Epidermal melanocyte (primary cell): ENCODE results near the gene TCF19.

Experiments used
- DNase-seq: peaks from one replicate; pipeline ENCODE4 v3.0.0; 2011; ENCODE audit warnings: low spot score; ENCODE audit not compliant: insufficient read length

TCF19 gene, protein sequence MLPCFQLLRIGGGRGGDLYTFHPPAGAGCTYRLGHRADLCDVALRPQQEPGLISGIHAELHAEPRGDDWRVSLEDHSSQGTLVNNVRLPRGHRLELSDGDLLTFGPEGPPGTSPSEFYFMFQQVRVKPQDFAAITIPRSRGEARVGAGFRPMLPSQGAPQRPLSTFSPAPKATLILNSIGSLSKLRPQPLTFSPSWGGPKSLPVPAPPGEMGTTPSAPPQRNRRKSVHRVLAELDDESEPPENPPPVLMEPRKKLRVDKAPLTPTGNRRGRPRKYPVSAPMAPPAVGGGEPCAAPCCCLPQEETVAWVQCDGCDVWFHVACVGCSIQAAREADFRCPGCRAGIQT

DNA sequence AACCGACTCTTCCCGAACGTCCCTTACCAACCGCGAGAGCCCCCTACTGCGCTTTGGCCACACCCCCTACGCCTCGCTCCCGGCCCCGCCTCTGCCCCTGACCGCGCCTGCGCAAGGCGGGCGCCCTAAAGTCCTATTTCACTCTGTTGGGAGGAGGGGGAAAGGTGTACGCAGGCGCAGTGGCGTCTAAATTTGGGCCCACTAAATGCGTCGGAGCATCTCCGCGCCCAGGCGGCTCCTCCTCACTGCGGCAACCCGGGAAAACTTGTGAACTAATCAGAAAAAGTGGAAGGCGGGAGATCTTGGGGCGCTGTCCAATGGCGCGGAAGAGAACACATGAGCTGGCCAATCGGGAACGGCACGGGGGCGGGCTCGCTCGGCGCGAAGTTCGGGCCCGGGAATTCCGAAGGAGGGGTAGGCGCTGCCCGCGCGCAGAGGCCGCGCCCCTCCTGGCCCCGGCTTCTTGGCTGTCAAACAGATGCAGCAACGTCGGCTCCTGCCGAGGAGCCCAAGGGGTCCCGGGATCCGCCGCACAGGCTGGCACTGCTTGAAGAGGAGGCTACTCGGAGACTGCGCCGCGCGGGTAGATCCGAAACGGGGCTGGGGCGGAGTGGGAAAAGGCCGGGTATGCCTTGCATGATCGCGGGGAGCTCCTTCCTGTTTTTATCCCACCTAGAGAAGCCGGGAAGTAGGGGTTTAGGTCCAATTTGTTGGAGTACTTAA lies at the start of gene TCF19:
TCF19 (plus strand) TSS at position 450 of the 723 bp plus-strand sequence. CDS start 881 bp downstream, outside the sequence.
- DNase-seq: peak; percentile 99

DNA sequence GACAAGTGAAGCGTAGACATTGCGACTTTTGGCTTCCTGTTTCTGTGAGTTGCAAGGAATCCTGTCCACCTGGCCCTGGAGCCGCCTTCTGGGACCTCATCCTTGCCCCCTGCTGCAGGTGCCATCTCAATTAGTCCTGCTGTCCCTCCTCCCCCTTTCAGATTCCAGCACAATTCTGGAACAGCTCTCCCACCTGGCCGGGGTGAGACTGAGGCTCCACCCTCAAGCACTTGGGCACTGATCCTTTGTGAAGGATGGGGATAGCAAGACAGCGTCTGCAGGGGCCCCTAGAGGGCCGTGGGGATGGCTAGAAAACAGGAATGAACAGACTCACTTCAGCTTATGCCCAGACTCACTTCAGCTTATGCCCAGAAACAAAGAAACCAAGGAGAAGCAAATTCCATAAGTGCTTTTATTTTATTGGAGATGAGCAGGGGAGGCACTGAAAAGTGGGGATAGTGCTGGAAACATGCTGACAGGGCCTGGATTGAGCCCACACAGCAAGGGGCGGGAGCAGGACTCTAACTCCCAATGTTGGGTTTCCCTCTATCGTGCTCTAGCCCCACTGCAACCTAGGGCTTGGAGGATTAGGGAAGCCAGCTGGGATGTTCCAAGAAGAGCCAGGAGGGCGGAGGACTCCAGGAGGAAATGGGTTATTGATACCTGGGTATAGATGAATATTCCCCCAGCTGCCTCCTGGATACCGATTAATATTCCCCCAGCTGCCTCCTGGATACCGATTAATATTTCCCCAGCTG lies 47.4 kb upstream of the TCF19 start:
- no peak for DNase-seq

DNA sequence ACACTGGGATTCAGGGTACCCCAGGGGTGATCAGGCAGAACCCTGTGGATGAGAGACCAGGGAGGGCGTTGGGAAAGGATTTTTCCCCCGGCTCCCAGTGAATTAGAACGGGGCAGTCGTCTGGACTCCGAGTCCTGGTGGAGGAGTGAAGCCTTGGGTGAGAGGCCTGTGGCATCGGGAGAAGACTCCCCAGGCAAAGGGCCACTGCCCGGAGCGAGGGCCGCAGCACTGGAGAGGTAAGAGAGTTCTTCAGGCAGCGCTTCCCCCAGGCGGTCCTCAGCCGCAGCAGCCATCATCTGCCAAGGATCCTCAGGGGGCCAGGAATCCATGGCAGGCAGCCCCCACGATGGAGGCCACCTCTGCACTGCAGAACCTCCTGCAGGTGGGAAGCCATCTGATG lies 46.7 kb upstream of the TCF19 start:
- no peak for DNase-seq

DNA sequence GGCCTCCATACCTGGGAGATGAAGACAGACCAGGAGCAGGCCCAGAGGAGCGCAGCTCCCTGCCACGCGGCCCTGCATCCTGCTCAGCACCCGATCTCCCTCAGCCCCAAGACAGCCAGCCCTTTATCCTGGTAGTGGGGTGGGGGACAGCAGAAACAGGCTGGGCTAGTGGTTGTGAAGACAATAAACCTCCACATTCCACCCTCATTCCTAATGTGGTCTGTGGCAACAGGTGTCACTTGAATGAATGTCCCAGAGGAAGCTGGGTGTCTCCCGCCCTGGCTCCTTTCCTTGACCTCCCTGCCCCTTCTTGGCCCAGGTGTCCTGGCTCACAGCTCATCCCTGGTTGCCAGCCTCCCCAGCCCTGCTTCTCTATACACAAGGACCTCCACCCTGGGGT lies 45.9 kb upstream of the TCF19 start, which contains the start of gene C6orf15:
C6orf15 (minus strand) TSS at position 98 of the 400 bp plus-strand sequence; CDS start at position 78, 20 bp downstream.
- DNase-seq: no peak

DNA sequence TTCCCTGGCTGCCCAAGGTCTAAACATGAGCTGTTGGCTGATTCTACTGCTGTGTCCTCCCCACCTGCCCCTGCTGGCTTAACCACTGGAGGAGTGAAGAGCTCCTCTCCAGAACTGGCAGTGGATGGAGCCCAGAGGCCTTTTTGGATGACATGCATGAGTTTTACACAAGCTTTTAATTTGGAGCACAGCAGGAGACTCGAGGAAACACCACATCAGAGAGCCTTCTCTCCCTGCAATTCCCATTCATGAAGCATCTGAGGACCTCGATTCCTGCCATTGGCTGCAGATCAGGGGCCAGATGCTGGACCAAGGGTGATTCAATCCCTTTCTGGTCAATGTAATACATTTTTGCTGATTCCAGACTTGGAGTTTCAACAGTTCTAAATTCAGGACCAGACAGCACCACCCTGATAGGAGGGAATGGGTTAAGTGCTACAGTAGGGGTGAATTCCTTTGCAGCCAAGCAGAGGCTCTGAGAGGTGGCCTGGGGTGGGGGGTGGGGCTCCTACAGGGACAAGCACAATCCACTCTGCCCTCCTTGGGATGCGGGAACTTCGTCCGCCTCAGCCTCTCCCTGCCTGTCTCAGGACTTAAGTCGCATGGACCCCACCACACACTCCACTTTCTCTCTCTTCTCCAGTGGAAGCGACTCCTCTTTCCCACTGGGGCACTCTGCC lies 44.4 kb upstream of the TCF19 start:
- peak; percentile 36 for DNase-seq

DNA sequence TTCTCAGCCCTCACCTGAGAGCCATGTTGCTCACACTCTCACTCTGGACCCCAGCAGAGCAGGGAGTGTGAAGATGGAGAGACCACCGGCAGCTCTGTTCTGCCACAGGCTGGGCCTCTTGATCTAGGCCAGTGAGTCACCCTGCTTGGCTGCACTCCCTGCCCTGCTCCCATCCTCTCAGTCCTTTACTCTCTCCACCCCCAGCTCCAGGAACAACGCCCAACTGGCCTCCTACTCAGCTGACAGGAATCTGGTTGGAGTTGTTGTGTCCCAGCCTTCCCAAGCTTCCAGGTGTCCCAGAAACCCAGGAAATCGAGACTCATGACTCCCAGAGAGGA lies 43.9 kb upstream of the TCF19 start, which contains the start of gene PSORS1C1:
PSORS1C1 (plus strand) TSS at position 260 of the 338 bp plus-strand sequence. CDS start 14,833 bp downstream, outside the sequence.
- peak; percentile 59 for DNase-seq

DNA sequence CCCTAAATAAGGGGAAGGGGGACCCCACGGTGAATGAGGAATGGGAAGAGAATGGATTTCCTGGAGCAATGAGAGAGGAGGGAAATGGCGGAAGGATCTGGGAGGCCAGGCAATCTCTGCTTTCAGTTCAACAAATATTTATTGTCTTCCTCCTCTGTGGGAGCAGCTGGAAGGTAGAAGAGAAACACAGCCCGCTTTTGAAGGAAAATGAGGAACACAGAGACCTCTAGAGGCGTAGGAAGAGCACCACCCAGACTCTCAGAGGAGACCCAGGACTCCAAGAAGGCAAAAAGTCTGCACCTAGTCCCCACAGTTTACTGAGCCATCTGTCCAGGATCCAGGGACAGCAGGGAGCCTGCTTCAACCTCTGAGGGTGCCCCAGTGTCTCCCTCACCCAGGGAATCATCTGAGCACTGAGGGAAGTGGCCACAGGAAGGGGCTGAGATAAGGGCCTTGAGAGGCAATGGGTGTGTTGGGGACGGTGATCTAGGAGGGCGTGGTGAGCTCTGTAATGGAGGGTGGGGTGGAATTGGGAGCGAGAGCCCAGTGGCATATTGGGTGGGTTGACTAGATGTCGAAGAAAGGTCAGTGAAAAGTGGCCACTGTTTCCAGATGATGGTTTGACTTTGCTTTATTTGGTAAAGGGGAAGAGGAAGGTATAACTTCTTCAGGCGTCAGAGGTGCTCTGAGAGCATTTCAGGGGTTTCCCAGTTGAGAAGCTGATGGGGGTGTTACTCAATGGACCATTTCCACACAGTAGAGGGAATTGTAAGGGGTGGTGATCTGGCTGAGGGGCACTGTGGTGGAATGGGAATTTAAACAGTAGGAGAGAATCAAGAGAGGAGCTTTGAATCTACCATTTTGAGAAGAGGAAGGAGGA lies 43.2 kb upstream of the TCF19 start:
- no peak for DNase-seq

DNA sequence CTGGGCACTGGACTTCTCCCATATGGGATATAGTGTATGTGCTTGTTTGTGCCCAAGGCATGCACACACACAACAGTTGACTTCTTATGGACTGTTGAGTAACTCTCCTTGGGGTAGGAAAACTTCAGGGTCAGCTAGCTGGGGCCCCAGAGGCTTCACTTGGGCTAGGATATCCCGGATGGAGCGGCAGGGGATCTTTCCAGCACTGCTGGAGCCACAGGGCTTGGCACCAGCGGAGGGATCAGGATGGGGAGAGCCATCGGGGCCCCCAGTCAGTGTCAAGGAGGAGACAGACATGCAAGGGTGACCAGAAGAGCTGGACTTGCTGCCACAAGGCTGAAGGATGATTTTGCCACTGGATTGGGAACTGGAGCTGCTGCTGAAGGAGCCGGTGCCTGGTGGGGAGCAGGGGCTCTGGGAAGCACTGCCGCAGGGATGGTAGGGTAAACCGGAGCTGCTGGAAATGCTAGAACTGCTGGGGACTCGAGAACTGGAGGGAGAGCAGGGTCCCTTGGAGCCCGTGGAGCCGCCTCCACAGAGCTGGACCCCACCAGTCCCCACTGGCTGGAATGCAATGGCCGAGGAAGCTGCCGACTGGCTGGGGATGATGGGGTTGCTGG lies 42.3 kb upstream of the TCF19 start:
- DNase-seq: no peak

DNA sequence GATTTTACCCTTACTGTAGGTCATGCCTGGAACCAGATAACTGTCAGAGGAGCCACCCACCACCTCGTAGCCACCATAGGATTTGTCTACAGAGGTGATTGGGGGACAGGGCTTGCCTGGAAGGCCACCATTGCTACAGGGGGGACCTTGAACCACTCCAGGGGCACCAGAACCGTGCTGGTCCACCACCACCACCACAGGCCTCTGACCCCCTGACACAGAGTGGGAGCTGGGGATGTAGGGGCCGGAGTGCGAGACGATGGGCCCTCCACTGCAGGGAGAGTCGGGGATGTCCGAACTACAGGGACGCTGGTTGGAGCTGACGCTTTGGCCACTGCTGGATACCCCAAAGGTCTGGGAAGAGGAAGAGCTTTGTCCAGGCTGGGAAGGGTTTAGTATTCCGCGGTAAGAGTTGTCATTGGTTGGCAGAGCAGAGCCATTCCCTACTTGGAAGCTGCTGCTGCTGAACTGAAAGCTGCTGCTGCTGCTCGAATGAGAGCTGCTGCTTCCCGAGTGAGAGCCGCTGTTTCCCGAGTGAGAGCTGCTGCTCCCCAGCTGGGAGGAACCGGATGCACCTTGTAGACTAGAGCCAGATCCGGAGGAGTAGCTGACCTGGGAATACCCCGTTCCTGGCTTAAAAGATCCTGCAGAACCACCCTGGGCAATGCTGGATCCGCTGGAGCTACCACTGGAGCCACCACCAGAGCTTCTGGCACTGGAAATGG lies 41.6 kb upstream of the TCF19 start:
- no peak for DNase-seq

DNA sequence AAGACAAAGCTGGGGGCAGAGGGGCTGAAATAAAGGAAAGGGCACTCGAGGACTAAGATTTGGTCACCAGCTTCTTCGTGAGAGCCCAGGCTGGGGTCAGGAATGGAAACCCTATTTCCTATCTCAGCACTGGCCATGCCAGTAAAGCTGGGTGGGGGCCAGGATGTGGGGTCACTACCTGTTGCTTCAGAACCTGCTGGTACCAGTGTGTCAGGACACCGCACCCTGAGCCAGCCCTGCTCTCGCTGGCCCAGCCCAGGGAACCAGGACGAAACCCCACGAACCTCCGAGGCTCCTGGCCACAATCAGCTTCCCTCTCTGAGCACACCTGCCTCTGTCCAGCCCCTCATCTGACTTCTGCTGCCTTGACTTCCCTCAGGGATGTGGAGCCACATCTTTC lies 40.2 kb upstream of the TCF19 start:
- DNase-seq: no peak

DNA sequence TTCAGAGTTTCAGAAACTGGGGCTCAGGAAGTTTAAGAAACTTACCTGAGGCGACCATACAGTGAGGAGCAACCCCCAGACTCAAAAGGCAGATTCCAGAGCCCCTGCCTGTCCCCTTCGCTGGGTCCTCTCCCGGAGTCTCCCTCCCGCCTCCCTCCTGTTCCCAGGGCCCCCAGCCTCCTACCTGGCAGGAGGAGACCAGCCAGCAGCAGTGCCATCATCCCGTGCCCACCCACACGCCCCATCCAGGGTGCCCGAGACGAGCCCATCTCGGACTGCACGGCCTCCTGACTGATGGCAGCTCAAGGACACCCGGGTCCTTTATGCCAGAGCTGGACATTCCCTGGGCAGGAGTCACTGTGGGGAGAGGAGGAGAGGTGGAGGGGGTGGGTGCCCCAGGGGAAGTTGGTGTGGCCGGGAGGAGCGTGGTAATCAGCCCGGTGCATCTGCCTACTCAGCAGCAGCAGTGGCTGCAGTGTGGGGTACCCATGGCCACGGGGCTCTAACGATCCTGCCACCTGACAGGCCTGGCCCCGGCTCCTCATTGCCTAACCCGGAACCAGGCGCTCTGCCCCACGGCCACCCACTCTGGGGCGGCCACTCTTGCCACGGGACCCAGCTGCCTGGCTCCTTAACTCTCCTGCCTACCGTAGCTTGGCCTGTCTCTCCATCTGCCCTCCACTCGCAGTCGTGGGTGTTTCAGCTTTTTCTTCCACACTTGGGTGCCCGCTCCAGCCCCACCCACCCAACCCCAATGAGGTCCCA lies 38.1 kb upstream of the TCF19 start, which contains the start of gene CDSN:
CDSN (minus strand) TSS at position 296 of the 765 bp plus-strand sequence; CDS start at position 269, 27 bp downstream.
- no peak for DNase-seq

DNA sequence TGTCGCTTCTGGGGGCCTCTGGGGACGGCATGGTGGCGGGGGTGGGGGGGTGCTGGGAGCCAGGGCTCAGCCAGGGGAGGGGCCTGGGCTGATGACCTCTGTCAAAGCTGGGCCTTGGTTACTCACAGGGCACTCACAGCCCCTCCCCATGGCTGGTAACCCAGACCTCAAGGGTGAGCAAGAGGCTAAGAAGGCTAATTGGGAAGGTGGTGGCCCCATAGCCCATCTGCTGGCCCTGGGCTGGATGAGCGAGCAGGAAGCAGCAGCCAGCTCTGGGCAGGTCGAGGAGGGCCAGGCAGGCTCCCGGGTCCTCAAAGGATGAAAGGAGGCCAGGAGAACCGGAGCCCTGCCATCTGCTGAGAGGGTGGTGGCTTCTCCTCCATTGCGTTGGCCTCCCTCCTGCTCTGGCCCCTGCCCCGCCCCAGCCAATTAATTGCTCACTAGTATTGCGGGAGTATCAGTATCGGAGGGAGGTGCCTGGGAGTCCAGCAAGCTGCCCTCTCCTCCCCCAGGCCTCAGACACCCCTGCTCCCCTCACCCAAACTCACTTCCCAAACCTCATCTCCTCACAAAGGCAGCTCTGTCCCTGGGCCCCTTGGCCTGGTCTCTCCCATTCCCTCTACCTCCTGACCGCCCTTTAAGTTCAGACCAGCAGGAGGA lies 37.1 kb upstream of the TCF19 start:
- DNase-seq: no peak

DNA sequence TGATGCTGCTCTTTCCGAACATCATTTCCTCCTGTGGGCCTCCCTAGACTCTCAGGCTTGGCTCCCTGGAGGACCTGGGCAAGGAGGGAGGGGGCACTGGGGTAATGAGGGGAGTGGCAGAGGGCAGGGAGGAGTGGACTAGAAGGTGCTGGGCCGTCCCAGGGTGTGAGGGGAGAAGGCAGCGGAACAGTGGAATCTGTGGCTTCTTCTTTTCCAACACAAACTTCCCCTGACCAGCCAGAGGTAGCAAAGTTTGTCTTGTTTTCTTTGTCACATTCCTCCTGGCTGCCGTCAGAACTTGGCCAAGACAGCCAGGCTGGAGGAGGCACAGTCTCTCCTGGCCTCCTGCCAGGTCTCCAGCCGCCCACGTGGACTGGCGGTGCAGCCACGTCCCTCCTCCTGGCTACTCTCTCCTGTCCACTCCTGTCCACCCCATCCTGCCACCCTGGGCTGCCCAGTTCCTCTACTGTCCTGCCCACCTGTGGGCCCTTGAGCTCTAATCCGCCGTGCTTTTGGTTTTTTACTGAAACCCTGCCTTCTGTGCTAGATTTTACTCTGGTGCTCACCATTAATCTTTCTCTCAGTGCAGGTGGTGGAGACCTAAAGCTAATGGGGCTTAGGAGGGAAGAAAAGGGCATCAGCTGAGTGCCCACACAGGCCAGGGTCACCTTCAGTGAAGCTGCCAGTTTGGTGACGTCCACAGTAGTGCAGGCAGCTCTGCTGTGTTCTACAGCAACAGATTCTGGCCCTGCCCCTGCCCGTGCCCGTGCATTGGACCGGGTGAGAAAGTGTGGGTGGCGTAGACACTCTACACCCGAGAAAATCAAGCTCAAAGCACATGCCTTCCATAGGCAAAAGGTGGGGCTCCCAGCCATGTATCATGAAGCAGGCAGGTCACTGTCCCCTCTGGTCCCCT lies 35.3 kb upstream of the TCF19 start:
- DNase-seq: peak; percentile 19

DNA sequence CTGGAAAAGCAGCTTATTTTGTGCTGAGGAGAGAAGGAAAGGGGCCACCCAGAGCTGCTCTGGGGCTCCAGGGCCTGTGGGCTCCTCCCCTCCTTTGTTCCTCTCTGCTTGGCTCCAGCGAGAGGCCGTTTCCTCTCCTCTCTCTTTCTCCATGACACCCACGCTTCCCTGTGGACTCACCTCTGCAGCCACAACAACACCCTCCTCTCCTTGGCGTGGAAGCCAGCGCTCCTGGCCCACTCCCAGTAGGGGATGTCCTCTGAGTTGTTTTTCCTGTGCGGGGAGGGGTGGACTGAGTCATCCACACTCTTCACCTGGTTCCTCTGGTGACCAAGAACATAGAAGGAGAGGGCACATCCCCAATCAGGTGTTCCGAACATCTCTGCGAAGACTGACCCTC lies 33.2 kb upstream of the TCF19 start:
- no peak for DNase-seq

DNA sequence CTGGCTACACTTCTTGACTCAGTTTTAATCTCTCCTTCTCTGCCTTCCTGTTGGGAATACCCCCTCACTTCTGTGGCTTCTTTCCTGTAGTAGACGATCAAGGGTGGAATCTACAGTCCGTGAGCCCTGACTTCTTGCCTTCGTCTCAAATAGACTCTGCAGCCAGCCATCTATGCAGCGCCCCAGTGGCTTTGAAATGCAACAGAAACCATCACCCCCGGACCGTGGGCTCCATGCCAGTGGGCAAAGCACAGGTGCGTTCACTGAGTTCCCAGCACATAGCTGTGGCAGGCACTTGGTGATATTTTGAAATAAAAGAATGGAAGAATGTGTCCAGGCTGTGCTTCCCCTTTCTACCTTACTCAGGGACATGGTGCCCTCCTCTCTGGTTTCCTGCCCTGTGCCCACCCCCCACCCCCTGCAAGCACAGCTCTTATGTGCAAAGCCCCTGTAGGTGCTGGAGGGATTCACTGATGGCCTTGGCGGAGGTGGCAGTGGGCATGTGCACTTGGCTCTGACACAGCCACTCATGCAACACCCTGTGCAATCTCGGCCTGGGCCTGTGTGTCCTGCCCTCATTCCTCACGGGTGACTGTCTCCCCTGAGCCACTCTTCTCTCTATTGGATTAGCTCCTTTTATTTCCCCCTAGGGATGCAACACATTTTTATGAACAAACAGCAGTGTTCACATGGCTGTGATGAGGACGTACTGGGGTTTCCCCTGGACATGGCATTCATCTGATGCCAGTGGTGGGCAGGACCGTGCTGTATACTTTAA lies 32.6 kb upstream of the TCF19 start:
- DNase-seq: no peak
